ENCODE data around the gene DYNLT2B. TPM values are rescaled to one million over a fixed set of nuclear protein-coding genes. Genes with fewer than 3 reads are reported as not detected.
A peak's percentile ranks its signal among the peaks of the same experiment; 100 is the strongest.

DYNLT2B gene
- total RNA-seq, 1 donor from 2014 or later = 6.1 TPM

GRCh38 chr3:196341137-196341536, 23.1 kb upstream of the DYNLT2B start:
- intact Hi-C loops (cut with DNase I) = no loop called here
- no peak for TF ChIP-seq CTCF (IDR thresholded peaks at IDR 0.05)
- no peak for DNase-seq
- Histone ChIP-seq H3K4me1 (no peaks in the 10 kb centered on the region), H3K4me3 (no peak overlapping the region), H3K36me3 (no peaks in the 10 kb centered on the region), H3K27me3 (ENCODE audit: low read depth) (no peaks in the 10 kb centered on the region), H3K9me3 (no peaks in the 10 kb centered on the region), H3K27ac (no peak overlapping the region)
- ATAC-seq = peak; percentile 52 to 64

GRCh38 chr3:196340466-196340865, 22.4 kb upstream of the DYNLT2B start:
- no peak for TF ChIP-seq CTCF (IDR thresholded peaks at IDR 0.05)
- intact Hi-C loops (cut with DNase I) = no loop called here
- H3K36me3 ChIP-seq = no peaks in the 10 kb centered on the region
- no peak for DNase-seq
- no peak overlapping the region for H3K27ac ChIP-seq
- H3K9me3 ChIP-seq = no peaks in the 10 kb centered on the region
- H3K4me1 ChIP-seq = no peaks in the 10 kb centered on the region
- ATAC-seq = no peak
- no peaks in the 10 kb centered on the region for H3K27me3 ChIP-seq (ENCODE audit: low read depth)
- no peak overlapping the region for H3K4me3 ChIP-seq

- ATAC-seq (peak in 1 of 2 donors; percentile 51), DNase-seq (no peak)
- no peaks in the 10 kb centered on the region for H3K36me3 ChIP-seq
- no peaks in the 10 kb centered on the region for H3K27me3 ChIP-seq (ENCODE audit: low read depth)
- no peak overlapping the region for H3K27ac ChIP-seq
- intact Hi-C loops (cut with DNase I) = no loop called here
- H3K9me3 ChIP-seq = no peaks in the 10 kb centered on the region
- H3K4me1 ChIP-seq = no peaks in the 10 kb centered on the region
- no peak overlapping the region for H3K4me3 ChIP-seq
- no peak for TF ChIP-seq CTCF (IDR thresholded peaks at IDR 0.05)
Measured at GRCh38 chr3:196339493-196340254, 21.6 kb upstream of the DYNLT2B start.

GRCh38 chr3:196339044-196339443, 21.0 kb upstream of the DYNLT2B start:
- no peaks in the 10 kb centered on the region for H3K27me3 ChIP-seq (ENCODE audit: low read depth)
- no peaks in the 10 kb centered on the region for H3K4me1 ChIP-seq
- no peaks in the 10 kb centered on the region for H3K9me3 ChIP-seq
- no peaks in the 10 kb centered on the region for H3K36me3 ChIP-seq
- H3K4me3 ChIP-seq = no peak overlapping the region
- intact Hi-C loops (cut with DNase I) = no loop called here
- no peak for TF ChIP-seq CTCF (IDR thresholded peaks at IDR 0.05)
- no peak for DNase-seq
- no peak overlapping the region for H3K27ac ChIP-seq
- no peak for ATAC-seq

- H3K27ac ChIP-seq = no peak overlapping the region
- H3K27me3 ChIP-seq (ENCODE audit: low read depth) = no peaks in the 10 kb centered on the region
- intact Hi-C loops (cut with DNase I) = no loop called here
- TF ChIP-seq CTCF (IDR thresholded peaks at IDR 0.05) = no peak
- no peak overlapping the region for H3K4me3 ChIP-seq
- H3K36me3 ChIP-seq = no peaks in the 10 kb centered on the region
- ATAC-seq (no peak), DNase-seq (no peak)
- no peaks in the 10 kb centered on the region for H3K9me3 ChIP-seq
- H3K4me1 ChIP-seq = no peaks in the 10 kb centered on the region
Measured at GRCh38 chr3:196336319-196337145, 18.5 kb upstream of the DYNLT2B start.
